Sigmoid colon (tissue), 4 donors: ENCODE results near the gene SRP9.

Experiments
- POLR2A ChIP-seq, 2 donors: fragments of 450-650 bp; IDR thresholded peaks; one replicate each; pipeline ENCODE4 v1.6.1; 2016; ENCODE audit warnings: antibody characterized with exemption in 2 of 2, mild to moderate bottlenecking in 2 of 2, moderate library complexity in 2 of 2
- POLR2AphosphoS5 ChIP-seq, 4 donors: sonication (generic); formaldehyde crosslinking; IDR thresholded peaks; one replicate each; pipeline ENCODE4 v1.6.1; 2017; ENCODE audit warnings: antibody characterized with exemption in 4 of 4
- TF ChIP-seq, protein P1 (sequence below), 4 experiments: fragments of 450-650 bp in 3 of 4; fragments of 200-600 bp in 1 of 4; IDR thresholded peaks; one replicate each; pipeline ENCODE4 v1.5.1; 2016 to 2019; ENCODE audit warnings: antibody characterized with exemption in 4 of 4, mild to moderate bottlenecking in 3 of 4, moderate library complexity in 2 of 4

DNA sequence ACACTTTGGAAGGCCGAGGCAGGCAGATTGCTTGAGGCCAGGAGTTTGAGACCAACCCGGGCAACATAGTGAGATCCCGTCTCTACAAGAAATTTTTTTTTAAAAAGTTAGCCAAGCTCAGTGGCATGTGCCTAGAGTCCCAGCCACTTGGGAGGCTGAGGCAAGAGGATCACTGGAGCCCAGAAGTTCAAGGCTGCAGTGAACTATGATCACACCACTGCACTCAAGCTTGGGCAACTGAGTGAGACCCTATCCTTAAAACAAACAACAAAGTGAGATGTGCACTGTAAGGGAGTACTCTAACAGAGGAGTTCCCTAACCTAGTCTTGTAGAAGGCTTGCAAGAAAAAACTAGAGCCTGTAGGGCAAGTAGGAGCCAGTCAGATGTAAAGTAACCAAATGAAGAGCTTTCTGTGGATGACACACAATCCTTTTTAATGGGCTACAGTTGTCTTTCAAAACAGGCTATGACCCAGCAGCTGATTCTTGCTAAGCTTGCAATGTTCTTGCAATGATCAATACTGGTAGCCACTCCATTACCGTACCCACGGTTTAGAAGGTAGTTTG lies 38.0 kb upstream of the SRP9 start:
- TF ChIP-seq POLR2A (IDR thresholded peaks at IDR 0.05) (no peak), POLR2AphosphoS5 (IDR thresholded peaks at IDR 0.05) (no peak)
- TF ChIP-seq, protein P1, sequence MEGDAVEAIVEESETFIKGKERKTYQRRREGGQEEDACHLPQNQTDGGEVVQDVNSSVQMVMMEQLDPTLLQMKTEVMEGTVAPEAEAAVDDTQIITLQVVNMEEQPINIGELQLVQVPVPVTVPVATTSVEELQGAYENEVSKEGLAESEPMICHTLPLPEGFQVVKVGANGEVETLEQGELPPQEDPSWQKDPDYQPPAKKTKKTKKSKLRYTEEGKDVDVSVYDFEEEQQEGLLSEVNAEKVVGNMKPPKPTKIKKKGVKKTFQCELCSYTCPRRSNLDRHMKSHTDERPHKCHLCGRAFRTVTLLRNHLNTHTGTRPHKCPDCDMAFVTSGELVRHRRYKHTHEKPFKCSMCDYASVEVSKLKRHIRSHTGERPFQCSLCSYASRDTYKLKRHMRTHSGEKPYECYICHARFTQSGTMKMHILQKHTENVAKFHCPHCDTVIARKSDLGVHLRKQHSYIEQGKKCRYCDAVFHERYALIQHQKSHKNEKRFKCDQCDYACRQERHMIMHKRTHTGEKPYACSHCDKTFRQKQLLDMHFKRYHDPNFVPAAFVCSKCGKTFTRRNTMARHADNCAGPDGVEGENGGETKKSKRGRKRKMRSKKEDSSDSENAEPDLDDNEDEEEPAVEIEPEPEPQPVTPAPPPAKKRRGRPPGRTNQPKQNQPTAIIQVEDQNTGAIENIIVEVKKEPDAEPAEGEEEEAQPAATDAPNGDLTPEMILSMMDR (IDR thresholded peaks at IDR 0.05): no peak
